ENCODE results near the gene CNTNAP2. TPM values are rescaled to one million over a fixed set of nuclear protein-coding genes. Genes with fewer than 3 reads are reported as not detected.

Gene CNTNAP2
- total and polyA plus RNA-seq, 2 donors (not counting 1 experiment from before 2014, with no cell fraction given) = not detected

DNA sequence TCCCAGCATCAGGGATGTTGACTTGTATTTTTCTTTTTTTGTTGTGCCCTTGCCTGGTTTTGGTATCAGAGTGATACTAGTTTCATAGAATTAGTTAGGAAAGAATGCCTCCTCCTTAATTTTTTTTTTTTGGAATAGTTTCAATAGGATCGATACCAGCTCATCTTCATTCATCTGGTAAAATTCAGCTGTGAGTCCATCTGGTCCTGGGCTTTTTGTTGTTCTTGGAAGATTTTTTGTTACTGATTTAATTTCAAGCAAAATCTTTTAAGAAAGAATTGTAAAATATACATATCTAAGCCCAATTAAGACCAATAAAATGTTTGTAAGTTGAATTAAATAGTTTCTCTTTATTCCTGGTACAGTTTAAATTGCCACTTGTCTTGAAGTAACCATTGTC, 1159.5 kb downstream of the CNTNAP2 start:
- no peak for DNase-seq (ENCODE audit: low read depth in 2 of 2)

DNA sequence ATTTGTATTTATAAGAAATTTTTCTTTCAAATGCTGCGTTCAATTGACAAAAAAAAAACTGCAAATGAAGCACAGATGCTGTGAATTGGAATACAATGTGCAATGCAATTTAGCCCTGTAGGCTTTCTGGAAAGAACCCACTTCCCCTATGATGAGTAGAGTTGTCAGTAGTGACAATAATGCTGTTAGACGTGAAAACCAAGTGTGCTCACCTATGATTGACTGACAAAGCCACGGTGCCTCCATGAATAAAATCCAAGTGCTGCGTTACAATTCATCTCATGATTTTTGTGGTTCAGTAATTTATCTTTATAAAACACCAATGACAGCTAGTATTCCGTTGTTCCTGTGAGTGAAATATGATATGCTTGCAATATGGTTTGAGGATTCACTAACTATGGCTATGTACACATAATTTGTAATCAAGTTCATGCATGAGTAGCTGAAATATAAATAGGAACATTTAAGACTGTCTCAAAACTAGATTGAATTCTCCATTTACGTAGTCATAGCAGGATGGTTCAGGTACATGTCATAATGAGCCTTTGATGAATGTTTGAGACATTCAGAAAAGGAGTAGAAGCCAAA, 1160.3 kb downstream of the CNTNAP2 start:
- Histone ChIP-seq H3K27ac (ENCODE audit: insufficient read depth, low read length) (no peak overlapping the region), H3K36me3 (ENCODE audit: control insufficient read depth, insufficient read depth, low read length) (no peaks in the 10 kb centered on the region), H3K9ac (ENCODE audit: insufficient read depth, low read length) (no peak overlapping the region), H3K27me3 (ENCODE audit: control insufficient read depth, insufficient read depth, low read length) (no peaks in the 10 kb centered on the region), H3K4me3 (replicated peaks in 1 of 4; ENCODE audit: control extremely low read depth in 1 of 4, insufficient read depth in 1 of 4, low read depth in 3 of 4, low read length in 4 of 4) (no peak overlapping the region), H3K4me2 (ENCODE audit: extremely low read depth, insufficient read depth, low read length) (no peak overlapping the region), H3K9me3 (ENCODE audit: control insufficient read depth, insufficient read depth, low read depth, low read length) (no peaks in the 10 kb centered on the region), H3K4me1 (ENCODE audit: control insufficient read depth, extremely low read depth, insufficient read depth, low read length) (no peaks in the 10 kb centered on the region), H3K79me2 (ENCODE audit: control insufficient read depth, insufficient read depth, low read length) (no peaks in the 10 kb centered on the region), H4K20me1 (ENCODE audit: control insufficient read depth, extremely low read depth, insufficient read depth, low read length) (no peaks in the 10 kb centered on the region), H2AFZ (ENCODE audit: low read length) (no peak overlapping the region)
- DNase-seq (ENCODE audit: low read depth in 2 of 2) = no peak
- TF ChIP-seq, protein P1, sequence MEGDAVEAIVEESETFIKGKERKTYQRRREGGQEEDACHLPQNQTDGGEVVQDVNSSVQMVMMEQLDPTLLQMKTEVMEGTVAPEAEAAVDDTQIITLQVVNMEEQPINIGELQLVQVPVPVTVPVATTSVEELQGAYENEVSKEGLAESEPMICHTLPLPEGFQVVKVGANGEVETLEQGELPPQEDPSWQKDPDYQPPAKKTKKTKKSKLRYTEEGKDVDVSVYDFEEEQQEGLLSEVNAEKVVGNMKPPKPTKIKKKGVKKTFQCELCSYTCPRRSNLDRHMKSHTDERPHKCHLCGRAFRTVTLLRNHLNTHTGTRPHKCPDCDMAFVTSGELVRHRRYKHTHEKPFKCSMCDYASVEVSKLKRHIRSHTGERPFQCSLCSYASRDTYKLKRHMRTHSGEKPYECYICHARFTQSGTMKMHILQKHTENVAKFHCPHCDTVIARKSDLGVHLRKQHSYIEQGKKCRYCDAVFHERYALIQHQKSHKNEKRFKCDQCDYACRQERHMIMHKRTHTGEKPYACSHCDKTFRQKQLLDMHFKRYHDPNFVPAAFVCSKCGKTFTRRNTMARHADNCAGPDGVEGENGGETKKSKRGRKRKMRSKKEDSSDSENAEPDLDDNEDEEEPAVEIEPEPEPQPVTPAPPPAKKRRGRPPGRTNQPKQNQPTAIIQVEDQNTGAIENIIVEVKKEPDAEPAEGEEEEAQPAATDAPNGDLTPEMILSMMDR (conservative IDR thresholded peaks at IDR 0.05 in 1 of 2, IDR thresholded peaks at IDR 0.05 in 1 of 2; ENCODE audit: low read depth in 1 of 2, low read length in 2 of 2) = no peak
- TF ChIP-seq EZH2 (IDR thresholded peaks at IDR 0.05; ENCODE audit: low read length, missing control alignments) = no peak

More for the DNA sequence above, 1159.5 kb downstream of the CNTNAP2 start:
- Histone ChIP-seq H3K4me1 (ENCODE audit: control insufficient read depth, extremely low read depth, insufficient read depth, low read length) (no peaks in the 10 kb centered on the region), H3K36me3 (ENCODE audit: control insufficient read depth, insufficient read depth, low read length) (no peaks in the 10 kb centered on the region), H3K79me2 (ENCODE audit: control insufficient read depth, insufficient read depth, low read length) (no peaks in the 10 kb centered on the region), H3K9ac (ENCODE audit: insufficient read depth, low read length) (no peak overlapping the region), H4K20me1 (ENCODE audit: control insufficient read depth, extremely low read depth, insufficient read depth, low read length) (no peaks in the 10 kb centered on the region), H3K27ac (ENCODE audit: insufficient read depth, low read length) (no peak overlapping the region), H2AFZ (ENCODE audit: low read length) (no peak overlapping the region), H3K4me2 (ENCODE audit: extremely low read depth, insufficient read depth, low read length) (no peak overlapping the region), H3K9me3 (ENCODE audit: control insufficient read depth, insufficient read depth, low read depth, low read length) (no peaks in the 10 kb centered on the region), H3K4me3 (replicated peaks in 1 of 4; ENCODE audit: control extremely low read depth in 1 of 4, insufficient read depth in 1 of 4, low read depth in 3 of 4, low read length in 4 of 4) (no peak overlapping the region), H3K27me3 (ENCODE audit: control insufficient read depth, insufficient read depth, low read length) (no peaks in the 10 kb centered on the region)
- TF ChIP-seq, protein P1 (conservative IDR thresholded peaks at IDR 0.05 in 1 of 2, IDR thresholded peaks at IDR 0.05 in 1 of 2; ENCODE audit: low read depth in 1 of 2, low read length in 2 of 2) = no peak
- TF ChIP-seq EZH2 (IDR thresholded peaks at IDR 0.05; ENCODE audit: low read length, missing control alignments) = no peak

DNA sequence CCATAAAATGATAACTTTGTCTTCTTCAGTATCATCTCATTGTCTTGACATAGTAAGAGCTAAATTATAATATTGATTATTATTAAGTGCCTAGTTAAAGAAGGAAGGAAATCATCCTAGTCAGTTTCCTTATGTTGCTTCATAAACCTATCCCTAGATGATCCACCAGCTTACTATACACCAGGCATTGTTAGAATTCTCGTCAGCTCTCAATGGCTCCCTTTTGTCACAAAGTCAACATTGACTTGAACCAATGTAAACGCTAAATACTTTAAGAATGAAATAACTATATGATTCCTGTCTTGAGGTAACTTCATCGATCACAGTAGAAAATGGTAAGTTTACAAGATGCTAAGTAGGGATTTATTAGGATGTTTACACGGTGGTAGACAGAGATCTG, 1162.9 kb downstream of the CNTNAP2 start:
- H3K9me3 ChIP-seq (ENCODE audit: control insufficient read depth, insufficient read depth, low read depth, low read length) = no peaks in the 10 kb centered on the region
- no peaks in the 10 kb centered on the region for H3K79me2 ChIP-seq (ENCODE audit: control insufficient read depth, insufficient read depth, low read length)
- H3K36me3 ChIP-seq (ENCODE audit: control insufficient read depth, insufficient read depth, low read length) = no peaks in the 10 kb centered on the region
- H4K20me1 ChIP-seq (ENCODE audit: control insufficient read depth, extremely low read depth, insufficient read depth, low read length) = no peaks in the 10 kb centered on the region
- TF ChIP-seq, protein P1 (conservative IDR thresholded peaks at IDR 0.05 in 1 of 2, IDR thresholded peaks at IDR 0.05 in 1 of 2; ENCODE audit: low read depth in 1 of 2, low read length in 2 of 2) = no peak
- TF ChIP-seq EZH2 (IDR thresholded peaks at IDR 0.05; ENCODE audit: low read length, missing control alignments) = no peak
- no peak overlapping the region for H3K9ac ChIP-seq (ENCODE audit: insufficient read depth, low read length)
- DNase-seq (ENCODE audit: low read depth in 2 of 2) = no peak
- H2AFZ ChIP-seq (ENCODE audit: low read length) = no peak overlapping the region
- no peaks in the 10 kb centered on the region for H3K27me3 ChIP-seq (ENCODE audit: control insufficient read depth, insufficient read depth, low read length)
- no peak overlapping the region for H3K4me3 ChIP-seq (replicated peaks in 1 of 4; ENCODE audit: control extremely low read depth in 1 of 4, insufficient read depth in 1 of 4, low read depth in 3 of 4, low read length in 4 of 4)
- no peak overlapping the region for H3K27ac ChIP-seq (ENCODE audit: insufficient read depth, low read length)
- H3K4me2 ChIP-seq (ENCODE audit: extremely low read depth, insufficient read depth, low read length) = no peak overlapping the region
- no peaks in the 10 kb centered on the region for H3K4me1 ChIP-seq (ENCODE audit: control insufficient read depth, extremely low read depth, insufficient read depth, low read length)

Data from fibroblast of lung (primary cell).